Left lung (tissue), 10 donors: ENCODE results near the gene P3H3. TPM values are rescaled to one million over a fixed set of nuclear protein-coding genes. Genes with fewer than 3 reads are reported as not detected.
A peak's percentile ranks its signal among the peaks of the same experiment; 100 is the strongest.

ENCODE experiments used
- ATAC-seq: fragments of 200-7000 bp; cut with Tn5 transposase; one replicate; pipeline ENCODE4 v1.9.1; 2020; ENCODE audit warnings: moderate library complexity
- DNase-seq, 4 donors: peaks; one replicate each; pipeline ENCODE4 v3.0.0-alpha.2; 2013 to 2020
- H3K27ac ChIP-seq, 2 donors: fragments of 200-600 bp; sonication (generic) in 1 of 2; one replicate each; pipeline versions ENCODE4 v1.5.0 to v1.8.0; 2020 to 2021
- H3K27me3 ChIP-seq, 2 donors: fragments of 200-600 bp; sonication (generic) in 1 of 2; one replicate each; pipeline versions ENCODE4 v1.5.0 to v1.8.0; 2020 to 2021
- H3K36me3 ChIP-seq, 2 donors: fragments of 200-600 bp; sonication (generic) in 1 of 2; one replicate each; pipeline versions ENCODE4 v1.5.0 to v1.8.0; 2020 to 2021
- H3K4me1 ChIP-seq, 2 donors: fragments of 200-600 bp; one replicate each; pipeline ENCODE4 v1.8.0; 2021
- H3K4me3 ChIP-seq, 2 donors: fragments of 200-600 bp; sonication (generic) in 1 of 2; one replicate each; pipeline versions ENCODE4 v1.5.0 to v1.8.0; 2020 to 2021; ENCODE audit warnings: mild to moderate bottlenecking in 1 of 2
- H3K9me3 ChIP-seq, 2 donors: fragments of 200-600 bp; sonication (generic) in 1 of 2; one replicate each; pipeline versions ENCODE4 v1.5.0 to v1.8.0; 2020 to 2021
- intact Hi-C, 2 donors: fragments of 100-400 bp; cut with DNase I; formaldehyde crosslinking; loops; one replicate each; pipeline versions ENCODE4 v1.11.2 to v1.14.2; 2022
- polyA plus RNA-seq, 6 donors: library from polyadenylated mRNA; unstranded; fragments of 120-200 nt; gene quantifications; one replicate each; pipeline ENCODE4 v1.2.1, GENCODE V29; 2013; ENCODE audit not compliant: insufficient read length in 6 of 6
- total RNA-seq, 2 donors: library from RNA; stranded (reverse); fragmentation: NEBNext Ultra II Directional; extraction: Animal tissue kit (Norgen Biotek cat#: 25700); gene quantifications; one replicate each; pipeline ENCODE4 v1.2.1, GENCODE V29; 2021
- TF ChIP-seq, protein P1 (sequence below), 2 donors: fragments of 200-600 bp; sonication (generic) in 1 of 2; IDR thresholded peaks; one replicate each; pipeline versions ENCODE4 v1.5.0 to v1.8.0; 2021; ENCODE audit warnings: antibody characterized with exemption in 2 of 2
- donor health status: DM: no; HTN: yes; CAD: no.
- donor health status: DM: no; HTN: no; CAD: no.

The P3H3 gene
- total and polyA plus RNA-seq, 8 donors = 18.0 to 41.7 (median 22.3) TPM

GRCh38 chr12:6823182-6824084 lies 4.8 kb upstream of the P3H3 start:
- peaks cover 0 to 70% of the 10 kb centered on the region in 2 donors for H3K27me3 ChIP-seq
- H3K4me1 ChIP-seq = peaks cover 9 to 35% of the 10 kb centered on the region in 2 donors
- TF ChIP-seq, protein P1, sequence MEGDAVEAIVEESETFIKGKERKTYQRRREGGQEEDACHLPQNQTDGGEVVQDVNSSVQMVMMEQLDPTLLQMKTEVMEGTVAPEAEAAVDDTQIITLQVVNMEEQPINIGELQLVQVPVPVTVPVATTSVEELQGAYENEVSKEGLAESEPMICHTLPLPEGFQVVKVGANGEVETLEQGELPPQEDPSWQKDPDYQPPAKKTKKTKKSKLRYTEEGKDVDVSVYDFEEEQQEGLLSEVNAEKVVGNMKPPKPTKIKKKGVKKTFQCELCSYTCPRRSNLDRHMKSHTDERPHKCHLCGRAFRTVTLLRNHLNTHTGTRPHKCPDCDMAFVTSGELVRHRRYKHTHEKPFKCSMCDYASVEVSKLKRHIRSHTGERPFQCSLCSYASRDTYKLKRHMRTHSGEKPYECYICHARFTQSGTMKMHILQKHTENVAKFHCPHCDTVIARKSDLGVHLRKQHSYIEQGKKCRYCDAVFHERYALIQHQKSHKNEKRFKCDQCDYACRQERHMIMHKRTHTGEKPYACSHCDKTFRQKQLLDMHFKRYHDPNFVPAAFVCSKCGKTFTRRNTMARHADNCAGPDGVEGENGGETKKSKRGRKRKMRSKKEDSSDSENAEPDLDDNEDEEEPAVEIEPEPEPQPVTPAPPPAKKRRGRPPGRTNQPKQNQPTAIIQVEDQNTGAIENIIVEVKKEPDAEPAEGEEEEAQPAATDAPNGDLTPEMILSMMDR (IDR thresholded peaks at IDR 0.05) = no peak
- no peak for ATAC-seq
- DNase-seq = no peak
- intact Hi-C loops = no loop called here
- no peaks in the 10 kb centered on the region for H3K36me3 ChIP-seq
- no peak overlapping the region for H3K4me3 ChIP-seq
- no peaks in the 10 kb centered on the region for H3K9me3 ChIP-seq
- no peak overlapping the region for H3K27ac ChIP-seq

GRCh38 chr12:6824085-6824775 lies 4.0 kb upstream of the P3H3 start:
- ATAC-seq (no peak), DNase-seq (no peak)
- H3K27ac ChIP-seq = no peak overlapping the region
- H3K4me1 ChIP-seq = peaks cover 9 to 43% of the 10 kb centered on the region in 2 donors
- intact Hi-C loops = no loop called here
- TF ChIP-seq, protein P1 (IDR thresholded peaks at IDR 0.05) = no peak
- H3K9me3 ChIP-seq = no peaks in the 10 kb centered on the region
- H3K36me3 ChIP-seq = no peaks in the 10 kb centered on the region
- H3K27me3 ChIP-seq = peaks cover 0 to 78% of the 10 kb centered on the region in 2 donors
- H3K4me3 ChIP-seq = no peak overlapping the region

DNA sequence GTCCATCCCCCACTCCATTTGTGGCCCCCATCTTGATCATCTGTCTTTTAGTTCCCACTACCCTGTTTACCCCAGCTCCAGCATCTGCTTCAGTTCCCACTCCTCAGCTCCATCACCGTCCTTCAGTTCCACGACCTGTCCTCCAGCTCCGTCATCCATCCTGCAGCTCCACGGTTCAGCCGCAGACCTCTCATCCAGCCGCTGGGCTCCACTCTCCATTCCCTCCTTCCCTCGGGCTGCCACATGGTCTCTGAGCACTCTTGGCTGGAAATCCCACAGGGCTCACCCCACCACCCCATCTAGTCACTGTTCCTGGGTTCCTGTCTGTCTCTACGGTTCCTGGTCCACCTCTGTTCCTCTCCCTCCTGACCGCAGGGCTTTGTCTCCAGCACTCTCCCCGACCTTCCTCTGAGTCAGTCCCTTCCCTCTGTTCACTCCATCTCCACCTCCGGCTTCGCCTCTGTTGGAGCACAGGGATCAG lies 3.3 kb upstream of the P3H3 start:
- DNase-seq = no peak
- H3K27ac ChIP-seq = no peak overlapping the region
- no peaks in the 10 kb centered on the region for H3K36me3 ChIP-seq
- no peak overlapping the region for H3K4me3 ChIP-seq
- intact Hi-C loops = no loop called here
- no peak for ATAC-seq
- peaks cover 0 to 85% of the 10 kb centered on the region in 2 donors for H3K27me3 ChIP-seq
- H3K4me1 ChIP-seq = peaks cover 9 to 50% of the 10 kb centered on the region in 2 donors
- TF ChIP-seq, protein P1 (IDR thresholded peaks at IDR 0.05) = no peak
- H3K9me3 ChIP-seq = no peaks in the 10 kb centered on the region

- H3K9me3 ChIP-seq = no peaks in the 10 kb centered on the region
- no peaks in the 10 kb centered on the region for H3K36me3 ChIP-seq
- DNase-seq = peak; percentile 83 to 94 (median 87)
- ATAC-seq = peak; percentile 77
- peaks cover 0 to 92% of the 10 kb centered on the region in 2 donors for H3K27me3 ChIP-seq
- H3K27ac ChIP-seq = no peak overlapping the region
- H3K4me1 ChIP-seq = peaks cover 9 to 50% of the 10 kb centered on the region in 2 donors
- TF ChIP-seq, protein P1 (IDR thresholded peaks at IDR 0.05) = peak; percentile 79 to 99
- no peak overlapping the region for H3K4me3 ChIP-seq
- intact Hi-C loops = no loop called here
Measured at GRCh38 chr12:6825398-6826124, 2.6 kb upstream of the P3H3 start.
